GM12875 (cell line): ENCODE data around the gene BPIFB2.

Source experiments
- H3K4me3 ChIP-seq: one replicate; pipeline ENCODE4 v1.5.1; 2011; ENCODE audit warnings: low read depth, low read length, control low read depth
- CTCF ChIP-seq: IDR thresholded peaks from 2 replicates; pipeline ENCODE4 v1.5.1; 2011; ENCODE audit warnings: low read depth, mild to moderate bottlenecking, control low read depth, inconsistent platforms, low read length, moderate library complexity, borderline replicate concordance; ENCODE audit not compliant: insufficient read depth

The BPIFB2 gene

DNA sequence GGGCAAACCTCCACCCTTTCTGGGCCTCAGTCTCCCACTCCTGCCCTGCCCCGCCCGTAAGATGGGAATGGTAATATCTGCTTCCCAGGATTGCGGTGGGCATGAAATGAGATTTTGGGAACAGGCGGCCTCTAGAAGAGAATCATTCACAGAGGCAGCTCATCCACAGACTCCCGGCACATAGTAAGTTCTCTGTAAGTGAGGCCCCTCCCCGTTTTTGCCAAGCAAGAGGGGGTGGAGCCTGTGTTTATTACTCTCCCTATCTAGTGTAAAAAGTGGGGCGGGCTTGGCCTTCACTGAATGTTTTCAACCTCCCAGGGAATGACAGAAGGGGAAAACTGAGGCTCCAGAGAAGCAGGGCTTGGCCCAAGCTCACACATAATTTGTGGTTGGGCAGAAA lies 23.3 kb upstream of the BPIFB2 start:
- no peak overlapping the region for H3K4me3 ChIP-seq
- no peak for TF ChIP-seq CTCF

DNA sequence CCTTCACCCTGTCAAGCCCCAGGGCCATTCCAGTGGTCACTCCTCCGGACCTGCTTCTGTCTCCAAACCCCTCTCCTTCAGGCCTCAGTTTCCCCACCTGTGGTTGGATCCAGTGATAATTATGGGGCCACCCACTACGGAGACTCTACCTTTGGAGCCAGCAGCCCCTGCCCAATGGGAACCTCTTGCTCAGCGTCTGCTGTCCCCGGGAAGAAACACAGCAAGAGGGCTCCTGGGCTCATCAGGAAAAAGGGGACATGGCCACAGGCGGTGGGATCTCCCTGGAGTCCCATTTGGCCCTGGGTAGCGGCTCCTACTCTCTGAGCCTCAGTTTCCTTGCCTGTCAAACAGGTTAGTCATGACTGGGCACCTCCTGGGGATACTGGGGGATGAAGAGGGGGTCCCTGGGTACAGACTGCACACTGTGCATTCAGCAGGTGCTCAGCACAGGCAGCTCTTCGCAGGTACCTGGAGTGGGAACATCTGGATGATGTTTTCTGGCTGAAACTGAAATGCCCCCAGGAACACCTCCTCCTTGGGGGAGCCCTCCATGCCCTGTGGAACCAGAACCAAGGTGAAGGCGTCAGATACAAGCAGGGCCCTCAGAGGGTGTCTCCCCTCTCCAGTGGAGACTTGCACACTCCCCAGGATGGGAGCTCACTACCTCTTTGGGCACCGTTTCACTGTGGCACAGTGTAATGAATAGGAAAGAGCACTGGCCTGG lies 22.7 kb upstream of the BPIFB2 start:
- no peak for TF ChIP-seq CTCF
- no peak overlapping the region for H3K4me3 ChIP-seq

- TF ChIP-seq CTCF, result no peak
- H3K4me3 ChIP-seq, result no peak overlapping the region
Measured at GRCh38 chr20:32985596-32985995, 21.9 kb upstream of the BPIFB2 start.

- H3K4me3 ChIP-seq, result no peak overlapping the region
- TF ChIP-seq CTCF, result no peak
Measured at GRCh38 chr20:32986331-32986966, 21.1 kb upstream of the BPIFB2 start.

- no peak for TF ChIP-seq CTCF
Measured at GRCh38 chr20:32987044-32987825, 20.3 kb upstream of the BPIFB2 start.

DNA sequence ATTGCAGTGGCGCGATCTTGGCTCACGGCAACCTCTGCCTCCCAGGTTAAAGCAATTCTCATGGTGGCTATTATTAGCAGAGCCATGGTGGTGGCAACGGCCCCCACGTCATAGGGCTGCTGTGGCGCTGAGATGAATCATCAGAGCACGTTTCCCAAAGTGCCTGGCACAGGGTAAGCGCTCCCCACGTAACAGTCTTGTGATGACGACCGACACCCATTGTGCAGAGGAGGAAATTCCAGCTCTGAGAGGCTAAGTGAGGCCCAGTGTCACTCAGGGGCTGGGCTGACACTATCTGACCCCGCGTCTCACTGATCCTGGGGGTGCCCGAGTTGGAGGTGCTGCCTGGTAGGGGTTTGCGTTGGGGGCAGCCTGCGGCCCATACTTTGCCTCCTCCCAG lies 19.5 kb upstream of the BPIFB2 start:
- TF ChIP-seq CTCF, result no peak

More at GRCh38 chr20:32987044-32987825, 20.3 kb upstream of the BPIFB2 start:
- no peak overlapping the region for H3K4me3 ChIP-seq

More for the DNA sequence above, 19.5 kb upstream of the BPIFB2 start:
- H3K4me3 ChIP-seq, result no peak overlapping the region
